H9 (cell line): Measurements from ENCODE around the gene PSTPIP1. TPM values are rescaled to one million over a fixed set of nuclear protein-coding genes. Genes with fewer than 3 reads are reported as not detected.

ENCODE experiments used
- DNase-seq: peaks from one replicate; pipeline ENCODE4 v3.0.0-alpha.2; 2017
- H2AFZ ChIP-seq: one replicate; pipeline ENCODE4 v1.6.1; 2013; ENCODE audit warnings: mild to moderate bottlenecking, low read length, control low read depth, moderate library complexity
- H2AK5ac ChIP-seq: 2 replicates; pipeline ENCODE4 v1.6.1; 2013; ENCODE audit warnings: low read length, control low read depth, mixed read lengths; ENCODE audit not compliant: insufficient read length
- H2BK120ac ChIP-seq: one replicate; pipeline ENCODE4 v1.6.1; 2013; ENCODE audit warnings: low read depth, mild to moderate bottlenecking, low read length, control low read depth, inconsistent platforms; ENCODE audit not compliant: poor library complexity, severe bottlenecking
- H2BK12ac ChIP-seq: 2 replicates; pipeline ENCODE4 v1.6.1; 2013; ENCODE audit warnings: low read length, control low read depth, mixed read lengths, low read depth; ENCODE audit not compliant: insufficient read length
- H2BK15ac ChIP-seq: 2 replicates; pipeline ENCODE4 v1.6.1; 2013; ENCODE audit warnings: low read depth, low read length, control low read depth
- H2BK20ac ChIP-seq: one replicate; pipeline ENCODE4 v1.6.1; 2013; ENCODE audit warnings: low read depth, mild to moderate bottlenecking, low read length, control low read depth, inconsistent platforms; ENCODE audit not compliant: poor library complexity, severe bottlenecking
- H2BK5ac ChIP-seq: 2 replicates; pipeline ENCODE4 v1.6.1; 2013; ENCODE audit warnings: low read length, control low read depth, mixed read lengths; ENCODE audit not compliant: insufficient read length
- H3K14ac ChIP-seq: 2 replicates; pipeline ENCODE4 v1.6.1; 2013; ENCODE audit warnings: low read length, control low read depth; ENCODE audit not compliant: insufficient read depth
- H3K18ac ChIP-seq: 2 replicates; pipeline ENCODE4 v1.6.1; 2013; ENCODE audit warnings: low read depth, mild to moderate bottlenecking, mixed read lengths, low read length, control low read depth; ENCODE audit not compliant: insufficient read length
- H3K23ac ChIP-seq: 2 replicates; pipeline ENCODE4 v1.6.1; 2013; ENCODE audit warnings: low read length, control low read depth, mixed read lengths, low read depth; ENCODE audit not compliant: insufficient read length
- H3K23me2 ChIP-seq: 2 replicates; pipeline ENCODE4 v1.6.1; 2013; ENCODE audit warnings: low read depth, mild to moderate bottlenecking, mixed read lengths, low read length, control low read depth; ENCODE audit not compliant: insufficient read length, poor library complexity, severe bottlenecking
- H3K27ac ChIP-seq: 2 replicates; pipeline ENCODE4 v1.5.1; 2013; ENCODE audit warnings: low read length, control low read depth, mixed read lengths, low read depth; ENCODE audit not compliant: insufficient read length
- H3K27me3 ChIP-seq: 2 replicates; pipeline ENCODE4 v1.6.1; 2013; ENCODE audit warnings: low read length, control low read depth, inconsistent platforms; ENCODE audit not compliant: insufficient read depth
- H3K4ac ChIP-seq: 2 replicates; pipeline ENCODE4 v1.6.1; 2013; ENCODE audit warnings: low read depth, mild to moderate bottlenecking, control low read depth, inconsistent platforms, low read length, moderate library complexity
- H3K4me1 ChIP-seq: 2 replicates; pipeline ENCODE4 v1.6.1; 2013; ENCODE audit warnings: low read length, control low read depth, inconsistent platforms; ENCODE audit not compliant: insufficient read depth
- H3K4me2 ChIP-seq: 2 replicates; pipeline ENCODE4 v1.6.1; 2013; ENCODE audit warnings: low read length, control low read depth, mixed read lengths; ENCODE audit not compliant: insufficient read length, insufficient read depth
- H3K56ac ChIP-seq: 2 replicates; pipeline ENCODE4 v1.6.1; 2013; ENCODE audit warnings: low read depth, mild to moderate bottlenecking, mixed read lengths, low read length, control low read depth; ENCODE audit not compliant: insufficient read length
- H3K79me1 ChIP-seq: 2 replicates; pipeline ENCODE4 v1.6.1; 2013; ENCODE audit warnings: low read depth, mild to moderate bottlenecking, moderate library complexity, low read length, control low read depth, inconsistent platforms; ENCODE audit not compliant: insufficient read depth, poor library complexity, severe bottlenecking
- H3K79me2 ChIP-seq: 2 replicates; pipeline ENCODE4 v1.6.1; 2013; ENCODE audit warnings: low read length, control low read depth, inconsistent platforms; ENCODE audit not compliant: insufficient read depth
- H3K9ac ChIP-seq: 2 replicates; pipeline ENCODE4 v1.6.1; 2013; ENCODE audit warnings: low read length, control low read depth, mixed read lengths; ENCODE audit not compliant: insufficient read length; ENCODE audit errors: extremely low read depth
- H3K9me3 ChIP-seq: one replicate; pipeline ENCODE4 v1.6.1; 2013; ENCODE audit warnings: low read depth, low read length, inconsistent platforms; ENCODE audit not compliant: control insufficient read depth
- H3T11ph ChIP-seq: one replicate; pipeline ENCODE4 v1.6.1; 2013; ENCODE audit warnings: mild to moderate bottlenecking, low read length, control low read depth, inconsistent platforms
- H4K20me1 ChIP-seq: one replicate; pipeline ENCODE4 v1.6.1; 2013; ENCODE audit not compliant: control insufficient read depth, insufficient read length, insufficient read depth
- H4K5ac ChIP-seq: 2 replicates; pipeline ENCODE4 v1.6.1; 2013; ENCODE audit warnings: low read depth, mild to moderate bottlenecking, mixed read lengths, low read length, control low read depth; ENCODE audit not compliant: insufficient read length
- H4K8ac ChIP-seq: replicated peaks from 2 replicates; pipeline ENCODE4 v1.6.1; 2013; ENCODE audit warnings: low read length, control low read depth, mixed read lengths, low read depth; ENCODE audit not compliant: insufficient read length
- H4K91ac ChIP-seq: 2 replicates; pipeline ENCODE4 v1.6.1; 2013; ENCODE audit warnings: low read depth, mild to moderate bottlenecking, moderate library complexity, mixed read lengths, low read length, control low read depth; ENCODE audit not compliant: insufficient read length
- H3K27ac Mint-ChIP-seq, 3 experiments: 2 replicates in 2 of 3; 3 replicates in 1 of 3; pipeline ENCODE4 v1.8.0; 2020 to 2021; ENCODE audit warnings: mixed read lengths in 3 of 3, mild to moderate bottlenecking in 1 of 3, moderate library complexity in 1 of 3
- H3K27me3 Mint-ChIP-seq: 2 replicates; pipeline ENCODE4 v1.8.0; 2021; ENCODE audit warnings: low read depth, mild to moderate bottlenecking, moderate library complexity, mixed read lengths
- H3K36me3 Mint-ChIP-seq, 3 experiments: 2 replicates in 2 of 3; 3 replicates in 1 of 3; pipeline ENCODE4 v1.8.0; 2020 to 2021; ENCODE audit warnings: low read depth in 3 of 3, mixed read lengths in 3 of 3; ENCODE audit not compliant: insufficient read depth in 1 of 3
- H3K4me1 Mint-ChIP-seq, 2 experiments: 2 replicates each; pipeline ENCODE4 v1.8.0; 2020; ENCODE audit warnings: mixed read lengths in 2 of 2
- H3K4me3 Mint-ChIP-seq, 2 experiments: 2 replicates in 1 of 2; 3 replicates in 1 of 2; pipeline ENCODE4 v1.8.0; 2020 to 2021; ENCODE audit warnings: mild to moderate bottlenecking in 2 of 2, mixed read lengths in 2 of 2, moderate library complexity in 1 of 2
- H3K9me3 Mint-ChIP-seq, 2 experiments: 2 replicates in 1 of 2; 3 replicates in 1 of 2; pipeline ENCODE4 v1.8.0; 2020; ENCODE audit warnings: mild to moderate bottlenecking in 2 of 2, mixed read lengths in 2 of 2, moderate library complexity in 1 of 2
- WGBS: extraction: QIAGEN DNeasy Blood & Tissue Kit; methylation state at CpG from one replicate; pipeline ENCODE4 v1.1.7; 2013; ENCODE audit warnings: missing lambda C conversion rate, low lambda C conversion rate, mixed read lengths; ENCODE audit not compliant: insufficient read length; ENCODE audit errors: extremely low coverage; 5-methylcytosine and 5-hydroxymethylcytosine counted together
- total RNA-seq: library from RNA; stranded (reverse); gene quantifications from 2 replicates; pipeline ENCODE4 v1.2.1, GENCODE V29; 2021
- TF ChIP-seq, protein P1 (sequence below): fragments of 200-600 bp; sonication (generic); conservative IDR thresholded peaks from 3 replicates; pipeline ENCODE4 v1.8.0; 2021; ENCODE audit warnings: antibody characterized with exemption, mild to moderate bottlenecking

The PSTPIP1 gene
- total RNA-seq, 1 experiment from 2014 or later: 1.8 TPM

DNA sequence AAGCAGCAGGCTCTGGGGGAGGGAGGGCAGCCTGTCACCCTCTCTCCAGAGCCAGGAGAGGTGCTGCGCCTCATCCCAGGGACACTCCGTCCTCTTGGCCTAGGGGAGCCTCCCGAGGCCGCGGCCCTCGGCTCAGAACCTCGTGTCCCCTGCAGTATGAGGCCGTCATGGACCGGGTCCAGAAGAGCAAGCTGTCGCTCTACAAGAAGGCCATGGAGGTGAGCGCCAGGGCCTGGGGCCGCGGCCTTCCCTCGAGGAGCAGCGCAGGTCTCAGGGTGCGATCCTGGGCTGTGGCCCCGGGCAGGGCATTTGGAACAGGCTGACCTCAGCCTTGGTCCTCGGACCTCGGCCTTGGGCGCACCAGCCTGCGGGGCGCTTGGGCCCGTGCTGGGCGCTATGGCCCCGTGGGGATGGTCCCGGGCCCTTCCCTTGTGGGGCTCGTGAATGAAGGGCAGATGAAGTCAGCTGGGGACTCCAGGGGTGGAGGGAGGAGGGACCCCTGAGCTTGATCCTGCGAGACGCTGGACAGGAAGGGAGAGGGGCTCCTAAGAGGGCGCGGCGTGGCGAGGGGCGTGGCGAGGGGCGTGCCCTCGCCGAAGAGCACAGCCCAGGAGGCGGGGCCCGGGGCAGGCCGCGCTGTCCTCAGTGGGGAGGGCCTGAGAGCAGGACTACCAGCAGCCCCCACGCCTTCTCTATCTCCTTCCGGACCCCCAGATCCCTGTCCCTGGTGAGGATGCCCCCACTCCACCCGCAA is 32.9 kb downstream of the PSTPIP1 start:
- H3K4me3 Mint-ChIP-seq: peak overlapping the region; percentile 46 to 49; a peak in 3 of 5 replicates
- H3K4ac ChIP-seq: no peak overlapping the region

More for the DNA sequence above, 32.9 kb downstream of the PSTPIP1 start:
- Histone ChIP-seq H3K9ac (no peak overlapping the region), H3K23ac (no peak overlapping the region), H3K56ac (no peak overlapping the region), H4K8ac (no peak overlapping the region), H2BK12ac (no peak overlapping the region), H2BK15ac (no peak overlapping the region), H4K5ac (no peak overlapping the region), H2BK20ac (no peak overlapping the region), H3K23me2 (no peaks in the 10 kb centered on the region), H3K79me1 (no peaks in the 10 kb centered on the region), H3K4me2 (peak overlapping the region; percentile 23), H3K18ac (no peak overlapping the region), H3K14ac (no peak overlapping the region), H4K91ac (no peak overlapping the region), H3K4me1 (no peaks in the 10 kb centered on the region), H3K79me2 (no peaks in the 10 kb centered on the region), H3K27me3 (no peaks in the 10 kb centered on the region), H3K9me3 (no peaks in the 10 kb centered on the region), H2BK120ac (no peak overlapping the region), H2BK5ac (no peak overlapping the region), H3K27ac (no peak overlapping the region), H2AFZ (no peak overlapping the region), H2AK5ac (no peak overlapping the region), H4K20me1 (no peaks in the 10 kb centered on the region), H3T11ph (no peak overlapping the region)
- WGBS: no CpG with 5 or more reads among the region's 45 CpGs
- TF ChIP-seq, protein P1, sequence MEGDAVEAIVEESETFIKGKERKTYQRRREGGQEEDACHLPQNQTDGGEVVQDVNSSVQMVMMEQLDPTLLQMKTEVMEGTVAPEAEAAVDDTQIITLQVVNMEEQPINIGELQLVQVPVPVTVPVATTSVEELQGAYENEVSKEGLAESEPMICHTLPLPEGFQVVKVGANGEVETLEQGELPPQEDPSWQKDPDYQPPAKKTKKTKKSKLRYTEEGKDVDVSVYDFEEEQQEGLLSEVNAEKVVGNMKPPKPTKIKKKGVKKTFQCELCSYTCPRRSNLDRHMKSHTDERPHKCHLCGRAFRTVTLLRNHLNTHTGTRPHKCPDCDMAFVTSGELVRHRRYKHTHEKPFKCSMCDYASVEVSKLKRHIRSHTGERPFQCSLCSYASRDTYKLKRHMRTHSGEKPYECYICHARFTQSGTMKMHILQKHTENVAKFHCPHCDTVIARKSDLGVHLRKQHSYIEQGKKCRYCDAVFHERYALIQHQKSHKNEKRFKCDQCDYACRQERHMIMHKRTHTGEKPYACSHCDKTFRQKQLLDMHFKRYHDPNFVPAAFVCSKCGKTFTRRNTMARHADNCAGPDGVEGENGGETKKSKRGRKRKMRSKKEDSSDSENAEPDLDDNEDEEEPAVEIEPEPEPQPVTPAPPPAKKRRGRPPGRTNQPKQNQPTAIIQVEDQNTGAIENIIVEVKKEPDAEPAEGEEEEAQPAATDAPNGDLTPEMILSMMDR: no peak
- Mint-ChIP-seq H3K27me3 (peaks cover 9% of the 10 kb centered on the region), H3K27ac (no peak overlapping the region), H3K4me1 (peaks cover 2 to 22% of the 10 kb centered on the region in 2 experiments; a peak in 3 of 4 replicates), H3K9me3 (no peaks in the 10 kb centered on the region), H3K36me3 (no peaks in the 10 kb centered on the region; a peak in 1 of 7 replicates)
- DNase-seq: peak; percentile 75
